GM23338 (cell line): ENCODE data around the gene GNPDA1. TPM values are rescaled to one million over a fixed set of nuclear protein-coding genes. Genes with fewer than 3 reads are reported as not detected.

Experiments used
- ATAC-seq: fragments of 200-7000 bp; cut with Tn5 transposase; 3 replicates; pipeline ENCODE4 v1.9.1; 2020
- DNase-seq: peaks from one replicate; pipeline ENCODE4 v3.0.0-alpha.2; 2015; ENCODE audit warnings: low spot score
- H2AFZ ChIP-seq: fragments of 200-600 bp; sonication (generic); 2 replicates; pipeline ENCODE4 v1.8.0; 2016; ENCODE audit warnings: antibody characterized with exemption, mild to moderate bottlenecking, moderate library complexity
- H3F3A ChIP-seq: fragments of 200-600 bp; sonication (generic); replicated peaks from 2 replicates; pipeline ENCODE4 v1.8.0; 2017; ENCODE audit warnings: antibody characterized with exemption, mixed run types, low read depth
- H3K27ac ChIP-seq: fragments of 200-600 bp; sonication (generic); 2 replicates; pipeline ENCODE4 v1.6.1; 2016; ENCODE audit warnings: low read depth
- H3K27me3 ChIP-seq: fragments of 200-600 bp; sonication (generic); 2 replicates; pipeline ENCODE4 v1.8.0; 2016; ENCODE audit warnings: mild to moderate bottlenecking, mixed run types, moderate library complexity; ENCODE audit not compliant: insufficient read depth
- H3K36me3 ChIP-seq: fragments of 200-600 bp; sonication (generic); 2 replicates; pipeline ENCODE4 v1.8.0; 2016; ENCODE audit warnings: mild to moderate bottlenecking; ENCODE audit not compliant: insufficient read depth
- H3K4me1 ChIP-seq: fragments of 200-600 bp; sonication (generic); 2 replicates; pipeline ENCODE4 v1.8.0; 2016; ENCODE audit warnings: mild to moderate bottlenecking, moderate library complexity; ENCODE audit not compliant: insufficient read depth
- H3K4me2 ChIP-seq: fragments of 200-600 bp; sonication (generic); 2 replicates; pipeline ENCODE4 v1.7.1; 2017; ENCODE audit warnings: mixed run types
- H3K4me3 ChIP-seq: fragments of 200-600 bp; sonication (generic); 2 replicates; pipeline ENCODE4 v1.6.1; 2016; ENCODE audit warnings: mixed run types
- H3K79me2 ChIP-seq: fragments of 200-600 bp; sonication (generic); replicated peaks from 2 replicates; pipeline ENCODE4 v1.8.0; 2017; ENCODE audit warnings: mild to moderate bottlenecking; ENCODE audit not compliant: insufficient read depth
- H3K9me2 ChIP-seq: fragments of 200-600 bp; sonication (generic); 2 replicates; pipeline ENCODE4 v1.8.0; 2017; ENCODE audit not compliant: insufficient read depth
- H4K20me1 ChIP-seq: fragments of 200-600 bp; sonication (generic); replicated peaks from 2 replicates; pipeline ENCODE4 v1.8.0; 2017; ENCODE audit warnings: mild to moderate bottlenecking; ENCODE audit not compliant: insufficient read depth
- H3K27ac Mint-ChIP-seq: 2 replicates; pipeline ENCODE4 v1.8.0; 2020; ENCODE audit warnings: inconsistent platforms, mild to moderate bottlenecking, moderate library complexity, mixed read lengths
- H3K27me3 Mint-ChIP-seq: 3 replicates; pipeline ENCODE4 v1.8.0; 2022; ENCODE audit warnings: low read depth, mild to moderate bottlenecking, moderate library complexity, mixed read lengths, inconsistent platforms; ENCODE audit not compliant: insufficient read depth, poor library complexity
- H3K36me3 Mint-ChIP-seq: 3 replicates; pipeline ENCODE4 v1.8.0; 2021; ENCODE audit warnings: low read depth, mild to moderate bottlenecking, inconsistent platforms, moderate library complexity, mixed read lengths
- H3K4me1 Mint-ChIP-seq: 3 replicates; pipeline ENCODE4 v1.8.0; 2020; ENCODE audit warnings: mild to moderate bottlenecking, inconsistent platforms, mixed read lengths
- H3K4me3 Mint-ChIP-seq: 3 replicates; pipeline ENCODE4 v1.8.0; 2021; ENCODE audit warnings: moderate library complexity, mild to moderate bottlenecking, inconsistent platforms, mixed read lengths
- H3K9me3 Mint-ChIP-seq: 3 replicates; pipeline ENCODE4 v1.8.0; 2020; ENCODE audit warnings: moderate library complexity, mild to moderate bottlenecking, inconsistent platforms, mixed read lengths
- CREB1 ChIP-seq: fragments of 250-450 bp; sonication (Bioruptor Pico); IDR thresholded peaks from 2 replicates; pipeline ENCODE4 v1.5.0; 2020; ENCODE audit warnings: low read depth, mild to moderate bottlenecking, moderate library complexity
- EZH2 ChIP-seq: fragments of 200-600 bp; sonication (generic); IDR thresholded peaks from one replicate; pipeline ENCODE4 v1.8.0; 2017; ENCODE audit warnings: antibody characterized with exemption, mild to moderate bottlenecking, low read depth; ENCODE audit not compliant: unreplicated experiment
- JUNB ChIP-seq: IDR thresholded peaks from one replicate; pipeline ENCODE4 v1.6.1; 2016; ENCODE audit warnings: antibody characterized with exemption; ENCODE audit not compliant: unreplicated experiment
- NANOG ChIP-seq: IDR thresholded peaks from 2 replicates; pipeline ENCODE4 v1.6.1; 2016; ENCODE audit warnings: antibody characterized with exemption, borderline replicate concordance
- POLR2AphosphoS5 ChIP-seq: IDR thresholded peaks from 2 replicates; pipeline ENCODE4 v1.6.1; 2016; ENCODE audit warnings: antibody characterized with exemption, low read depth
- STAT1 ChIP-seq: IDR thresholded peaks from one replicate; pipeline ENCODE4 v1.6.1; 2016; ENCODE audit warnings: antibody characterized with exemption; ENCODE audit not compliant: unreplicated experiment
- long read RNA-seq: library from polyadenylated mRNA; unstranded; transcript quantifications from one replicate; pipeline ENCODE4 v2.0.0, GENCODE V29; 2020; ENCODE audit not compliant: unreplicated experiment
- polyA plus RNA-seq: library from polyadenylated mRNA; unstranded; fragments of >200 nt; fragmentation: Nextera tagmentation; extraction: Ambion mirVana; gene quantifications from 2 replicates; pipeline ENCODE4 v1.2.1, GENCODE V29; 2016
- total RNA-seq: library from RNA; depleted of rRNA; stranded (reverse); fragments of >200 nt; shearing (Covaris generic); gene quantifications from 2 replicates; pipeline ENCODE4 v1.2.3, GENCODE V29; 2014; rRNA removed
- TF ChIP-seq, protein P1 (sequence below), 2 experiments: fragments of 200-600 bp in 1 of 2; sonication (generic) in 1 of 2; conservative IDR thresholded peaks; 2 replicates each; pipeline versions ENCODE4 v1.5.1 to v1.6.1; 2016 to 2017; ENCODE audit warnings: antibody characterized with exemption in 2 of 2, low read depth in 2 of 2, mild to moderate bottlenecking in 2 of 2, moderate library complexity in 1 of 2
- TF ChIP-seq, protein P2 (sequence below): IDR thresholded peaks from 2 replicates; pipeline ENCODE4 v1.6.1; 2016; ENCODE audit warnings: antibody characterized with exemption
- TF ChIP-seq, protein P3 (sequence below): IDR thresholded peaks from one replicate; pipeline ENCODE4 v1.6.1; 2018; ENCODE audit warnings: antibody characterized with exemption; ENCODE audit not compliant: unreplicated experiment

The GNPDA1 gene
- total RNA-seq = 117 and 149 TPM in 2 replicates
- 47.0 and 47.6 TPM in 2 replicates for polyA plus RNA-seq
- long read RNA-seq, transcript GNPDA1-201 (7 exons, 2,273 nt) = major isoform, 44 of 60 reads
- long read RNA-seq, partial matches to known transcripts = 3 of 60 reads
- long read RNA-seq, other reads (novel, unspliced or antisense) = 7 of 60 reads

DNA sequence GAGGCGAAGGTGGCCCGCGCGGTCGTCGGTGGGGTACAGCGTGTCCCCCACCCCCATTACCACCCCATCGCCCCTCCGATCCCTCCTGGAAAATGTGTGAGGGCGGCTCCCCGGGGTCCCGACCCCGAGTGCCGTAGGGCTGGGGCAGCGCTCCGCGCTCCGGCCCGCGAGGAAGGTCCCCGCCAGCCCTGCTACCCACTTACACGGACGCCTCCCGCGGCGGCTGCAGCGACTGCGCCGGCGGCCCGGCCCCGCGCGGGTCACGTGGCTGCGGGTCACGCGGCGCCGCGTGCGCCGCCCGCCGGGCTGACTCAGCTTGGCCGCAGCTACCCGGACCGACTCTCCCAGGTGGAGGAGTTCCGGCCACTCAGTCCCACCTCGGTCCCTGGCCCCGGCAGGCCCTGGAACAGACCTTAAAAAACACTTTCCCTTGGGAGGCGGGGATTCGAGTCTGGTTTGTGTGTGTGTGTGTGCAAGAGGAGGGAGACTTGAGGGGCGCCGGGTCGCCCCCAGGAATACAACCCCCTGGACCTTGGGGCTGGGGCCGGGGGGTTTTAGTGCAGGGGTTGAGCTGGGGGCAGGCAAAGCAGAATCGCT lies at the start of gene GNPDA1:
Gene GNPDA1 (minus strand): TSS at position 236 of the 597 bp plus-strand sequence. CDS start 992 bp downstream, outside the sequence.
- Histone ChIP-seq H4K20me1 (no peaks in the 10 kb centered on the region), H2AFZ (peak within 1 kb of the TSS; percentile 99), H3K9me2 (no peaks in the 10 kb centered on the region), H3F3A (0 out of 2 replicates have a peak, but pooled peaks cover 6% of the 10 kb centered on the region), H3K4me1 (peaks cover 6% of the 10 kb centered on the region; the same call in 1 of the 2 replicates), H3K4me2 (peak within 1 kb of the TSS; percentile 96), H3K4me3 (peak within 1 kb of the TSS; percentile 88), H3K27ac (peak within 1 kb of the TSS; percentile 72), H3K36me3 (no peaks in the 10 kb centered on the region), H3K79me2 (no peaks in the 10 kb centered on the region; the same call in 1 of the 2 replicates), H3K27me3 (no peaks in the 10 kb centered on the region)
- DNase-seq (peak; percentile 72), ATAC-seq (peak; percentile 75)
- H3K27ac Mint-ChIP-seq = peak within 1 kb of the TSS; percentile 96
- TF ChIP-seq POLR2AphosphoS5 = peak; percentile 42; the same call in 1 of the 2 replicates
- TF ChIP-seq EZH2 = no peak
- H3K9me3 Mint-ChIP-seq = no peaks in the 10 kb centered on the region
- peaks cover 6% of the 10 kb centered on the region for H3K27me3 Mint-ChIP-seq
- H3K4me1 Mint-ChIP-seq = peaks cover 13% of the 10 kb centered on the region
- peak within 1 kb of the TSS; percentile 91 for H3K4me3 Mint-ChIP-seq
- peaks cover 18% of the 10 kb centered on the region for H3K36me3 Mint-ChIP-seq

DNA sequence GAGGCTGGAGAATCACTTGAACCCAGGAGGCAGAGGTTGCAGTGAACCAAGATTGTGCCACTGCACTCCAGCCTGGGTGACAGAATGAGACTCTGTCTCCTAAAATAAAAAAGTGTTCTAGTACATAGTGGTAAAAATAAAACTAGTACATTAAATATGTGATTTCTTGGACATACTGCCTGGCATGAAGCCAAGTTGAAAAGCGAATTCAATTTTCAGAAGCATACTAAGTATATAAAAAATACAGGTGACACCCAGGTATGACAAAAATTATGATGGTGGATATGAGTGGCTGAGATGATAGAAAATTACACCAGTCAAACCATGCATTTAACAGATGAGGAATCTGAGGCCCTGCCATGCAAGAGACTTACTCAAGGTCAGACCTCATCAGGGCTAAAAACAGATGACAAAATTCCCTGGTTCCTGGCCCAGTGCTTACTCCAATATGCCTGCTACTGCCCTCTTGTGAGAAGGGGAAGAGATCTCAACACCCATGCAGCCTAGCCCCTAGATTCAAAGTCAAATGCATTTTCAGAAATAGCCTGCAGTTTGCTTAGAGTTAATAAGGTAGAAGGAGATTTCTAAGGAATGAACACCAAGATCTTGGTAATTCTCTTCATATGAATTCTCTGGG lies 46.6 kb upstream of the GNPDA1 start:
- no peaks in the 10 kb centered on the region; the same call in 2 of the 3 replicates for H3K9me3 Mint-ChIP-seq
- TF ChIP-seq CREB1 (CRISPR knock-in tag) = no peak
- TF ChIP-seq, protein P1, sequence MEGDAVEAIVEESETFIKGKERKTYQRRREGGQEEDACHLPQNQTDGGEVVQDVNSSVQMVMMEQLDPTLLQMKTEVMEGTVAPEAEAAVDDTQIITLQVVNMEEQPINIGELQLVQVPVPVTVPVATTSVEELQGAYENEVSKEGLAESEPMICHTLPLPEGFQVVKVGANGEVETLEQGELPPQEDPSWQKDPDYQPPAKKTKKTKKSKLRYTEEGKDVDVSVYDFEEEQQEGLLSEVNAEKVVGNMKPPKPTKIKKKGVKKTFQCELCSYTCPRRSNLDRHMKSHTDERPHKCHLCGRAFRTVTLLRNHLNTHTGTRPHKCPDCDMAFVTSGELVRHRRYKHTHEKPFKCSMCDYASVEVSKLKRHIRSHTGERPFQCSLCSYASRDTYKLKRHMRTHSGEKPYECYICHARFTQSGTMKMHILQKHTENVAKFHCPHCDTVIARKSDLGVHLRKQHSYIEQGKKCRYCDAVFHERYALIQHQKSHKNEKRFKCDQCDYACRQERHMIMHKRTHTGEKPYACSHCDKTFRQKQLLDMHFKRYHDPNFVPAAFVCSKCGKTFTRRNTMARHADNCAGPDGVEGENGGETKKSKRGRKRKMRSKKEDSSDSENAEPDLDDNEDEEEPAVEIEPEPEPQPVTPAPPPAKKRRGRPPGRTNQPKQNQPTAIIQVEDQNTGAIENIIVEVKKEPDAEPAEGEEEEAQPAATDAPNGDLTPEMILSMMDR (conservative IDR thresholded peaks at IDR 0.05; ENCODE audit: low read depth in 2 of 2) = peak; percentile 50 to 67
- Histone ChIP-seq H3K36me3 (no peaks in the 10 kb centered on the region), H3K4me1 (peaks cover 24% of the 10 kb centered on the region), H3K27me3 (no peaks in the 10 kb centered on the region), H3K79me2 (no peaks in the 10 kb centered on the region), H3K9me2 (no peaks in the 10 kb centered on the region), H3K4me3 (no peak overlapping the region), H2AFZ (peak overlapping the region; percentile 86), H3F3A (peaks cover 2% of the 10 kb centered on the region; the same call in 1 of the 2 replicates), H4K20me1 (no peaks in the 10 kb centered on the region), H3K4me2 (no peak overlapping the region), H3K27ac (no peak overlapping the region)
- H3K27ac Mint-ChIP-seq = no peak overlapping the region
- no peaks in the 10 kb centered on the region for H3K27me3 Mint-ChIP-seq
- ATAC-seq = peak; percentile 77
- peak; percentile 58 for DNase-seq
- H3K36me3 Mint-ChIP-seq = no peaks in the 10 kb centered on the region
- H3K4me3 Mint-ChIP-seq = no peak overlapping the region
- peaks cover 28% of the 10 kb centered on the region for H3K4me1 Mint-ChIP-seq

DNA sequence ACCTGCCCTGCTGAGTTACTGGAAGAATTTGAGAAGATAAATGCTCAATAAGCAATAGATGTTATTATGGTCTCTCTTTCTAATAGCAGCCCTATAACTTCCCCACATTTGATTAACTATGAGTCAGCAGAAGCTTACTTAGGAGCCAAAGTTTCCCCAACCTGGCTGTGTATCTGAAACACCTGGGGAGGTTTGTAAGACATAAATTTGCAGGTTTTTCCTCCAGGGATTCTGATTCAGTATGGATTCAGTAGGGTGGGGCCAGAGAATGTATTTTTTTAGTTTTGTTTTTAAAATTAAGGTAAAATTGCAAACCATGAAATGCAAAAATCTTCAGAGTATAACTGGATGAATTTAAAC lies 44.9 kb upstream of the GNPDA1 start:
- Mint-ChIP-seq H3K4me3 (no peak overlapping the region), H3K27ac (no peak overlapping the region), H3K27me3 (no peaks in the 10 kb centered on the region), H3K4me1 (peaks cover 23% of the 10 kb centered on the region), H3K36me3 (no peaks in the 10 kb centered on the region), H3K9me3 (no peaks in the 10 kb centered on the region; the same call in 2 of the 3 replicates)
- Histone ChIP-seq H2AFZ (peak overlapping the region; percentile 61; the same call in 1 of the 2 replicates), H4K20me1 (no peaks in the 10 kb centered on the region), H3K36me3 (no peaks in the 10 kb centered on the region), H3K4me3 (no peak overlapping the region), H3K4me1 (peaks cover 16% of the 10 kb centered on the region), H3K9me2 (no peaks in the 10 kb centered on the region), H3F3A (no peaks in the 10 kb centered on the region), H3K79me2 (no peaks in the 10 kb centered on the region), H3K27me3 (no peaks in the 10 kb centered on the region), H3K27ac (no peak overlapping the region), H3K4me2 (peak overlapping the region; percentile 56; the same call in 1 of the 2 replicates)
- DNase-seq (no peak), ATAC-seq (no peak)
- no peak for TF ChIP-seq NANOG
- no peak for TF ChIP-seq EZH2
- TF ChIP-seq, protein P2, sequence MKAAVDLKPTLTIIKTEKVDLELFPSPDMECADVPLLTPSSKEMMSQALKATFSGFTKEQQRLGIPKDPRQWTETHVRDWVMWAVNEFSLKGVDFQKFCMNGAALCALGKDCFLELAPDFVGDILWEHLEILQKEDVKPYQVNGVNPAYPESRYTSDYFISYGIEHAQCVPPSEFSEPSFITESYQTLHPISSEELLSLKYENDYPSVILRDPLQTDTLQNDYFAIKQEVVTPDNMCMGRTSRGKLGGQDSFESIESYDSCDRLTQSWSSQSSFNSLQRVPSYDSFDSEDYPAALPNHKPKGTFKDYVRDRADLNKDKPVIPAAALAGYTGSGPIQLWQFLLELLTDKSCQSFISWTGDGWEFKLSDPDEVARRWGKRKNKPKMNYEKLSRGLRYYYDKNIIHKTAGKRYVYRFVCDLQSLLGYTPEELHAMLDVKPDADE = no peak
- no peak for TF ChIP-seq POLR2AphosphoS5
- TF ChIP-seq, protein P3, sequence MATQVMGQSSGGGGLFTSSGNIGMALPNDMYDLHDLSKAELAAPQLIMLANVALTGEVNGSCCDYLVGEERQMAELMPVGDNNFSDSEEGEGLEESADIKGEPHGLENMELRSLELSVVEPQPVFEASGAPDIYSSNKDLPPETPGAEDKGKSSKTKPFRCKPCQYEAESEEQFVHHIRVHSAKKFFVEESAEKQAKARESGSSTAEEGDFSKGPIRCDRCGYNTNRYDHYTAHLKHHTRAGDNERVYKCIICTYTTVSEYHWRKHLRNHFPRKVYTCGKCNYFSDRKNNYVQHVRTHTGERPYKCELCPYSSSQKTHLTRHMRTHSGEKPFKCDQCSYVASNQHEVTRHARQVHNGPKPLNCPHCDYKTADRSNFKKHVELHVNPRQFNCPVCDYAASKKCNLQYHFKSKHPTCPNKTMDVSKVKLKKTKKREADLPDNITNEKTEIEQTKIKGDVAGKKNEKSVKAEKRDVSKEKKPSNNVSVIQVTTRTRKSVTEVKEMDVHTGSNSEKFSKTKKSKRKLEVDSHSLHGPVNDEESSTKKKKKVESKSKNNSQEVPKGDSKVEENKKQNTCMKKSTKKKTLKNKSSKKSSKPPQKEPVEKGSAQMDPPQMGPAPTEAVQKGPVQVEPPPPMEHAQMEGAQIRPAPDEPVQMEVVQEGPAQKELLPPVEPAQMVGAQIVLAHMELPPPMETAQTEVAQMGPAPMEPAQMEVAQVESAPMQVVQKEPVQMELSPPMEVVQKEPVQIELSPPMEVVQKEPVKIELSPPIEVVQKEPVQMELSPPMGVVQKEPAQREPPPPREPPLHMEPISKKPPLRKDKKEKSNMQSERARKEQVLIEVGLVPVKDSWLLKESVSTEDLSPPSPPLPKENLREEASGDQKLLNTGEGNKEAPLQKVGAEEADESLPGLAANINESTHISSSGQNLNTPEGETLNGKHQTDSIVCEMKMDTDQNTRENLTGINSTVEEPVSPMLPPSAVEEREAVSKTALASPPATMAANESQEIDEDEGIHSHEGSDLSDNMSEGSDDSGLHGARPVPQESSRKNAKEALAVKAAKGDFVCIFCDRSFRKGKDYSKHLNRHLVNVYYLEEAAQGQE = no peak
- TF ChIP-seq STAT1 = no peak
- no peak for TF ChIP-seq CREB1 (CRISPR knock-in tag)
- TF ChIP-seq JUNB = no peak
